Measurements from ENCODE around the gene VGLL4.

DNA sequence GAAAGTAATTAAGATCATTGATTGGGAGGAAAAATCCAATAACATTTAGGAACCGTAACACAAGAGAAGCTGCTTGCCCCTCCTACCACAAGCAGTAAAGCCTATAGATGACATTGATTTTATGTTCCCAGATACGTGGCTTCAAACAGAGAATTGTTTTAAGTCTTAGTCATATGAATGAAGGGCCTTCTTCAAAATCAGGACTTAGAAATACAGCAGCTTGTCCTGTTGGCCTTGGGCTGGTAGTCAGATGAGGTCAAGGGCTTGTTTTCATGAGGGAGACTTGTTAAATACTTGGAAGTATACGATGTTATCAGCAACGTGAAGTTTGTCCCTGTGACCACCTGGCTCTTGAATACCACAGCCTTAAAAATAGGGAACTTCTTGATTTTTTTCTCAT lies 114.4 kb downstream of the VGLL4 start:
- TF ChIP-seq POLR2A (IDR thresholded peaks at IDR 0.05), result no peak
- TF ChIP-seq, protein P1, sequence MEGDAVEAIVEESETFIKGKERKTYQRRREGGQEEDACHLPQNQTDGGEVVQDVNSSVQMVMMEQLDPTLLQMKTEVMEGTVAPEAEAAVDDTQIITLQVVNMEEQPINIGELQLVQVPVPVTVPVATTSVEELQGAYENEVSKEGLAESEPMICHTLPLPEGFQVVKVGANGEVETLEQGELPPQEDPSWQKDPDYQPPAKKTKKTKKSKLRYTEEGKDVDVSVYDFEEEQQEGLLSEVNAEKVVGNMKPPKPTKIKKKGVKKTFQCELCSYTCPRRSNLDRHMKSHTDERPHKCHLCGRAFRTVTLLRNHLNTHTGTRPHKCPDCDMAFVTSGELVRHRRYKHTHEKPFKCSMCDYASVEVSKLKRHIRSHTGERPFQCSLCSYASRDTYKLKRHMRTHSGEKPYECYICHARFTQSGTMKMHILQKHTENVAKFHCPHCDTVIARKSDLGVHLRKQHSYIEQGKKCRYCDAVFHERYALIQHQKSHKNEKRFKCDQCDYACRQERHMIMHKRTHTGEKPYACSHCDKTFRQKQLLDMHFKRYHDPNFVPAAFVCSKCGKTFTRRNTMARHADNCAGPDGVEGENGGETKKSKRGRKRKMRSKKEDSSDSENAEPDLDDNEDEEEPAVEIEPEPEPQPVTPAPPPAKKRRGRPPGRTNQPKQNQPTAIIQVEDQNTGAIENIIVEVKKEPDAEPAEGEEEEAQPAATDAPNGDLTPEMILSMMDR (IDR thresholded peaks at IDR 0.05), result no peak

Data from lower leg skin (tissue), 3 donors.